Natural killer cell treated with Interleukin-12 subunit alpha and Interleukin-12 subunit beta and Interleukin-15 and Interleukin-18, amount 100 ng/mL, for 72 hours (primary cell): ENCODE measurements around the gene BHLHE41. TPM values are rescaled to one million over a fixed set of nuclear protein-coding genes. Genes with fewer than 3 reads are reported as not detected.
A peak's percentile ranks its signal among the peaks of the same experiment; 100 is the strongest.

Source experiments
- ATAC-seq, 2 donors: fragments of 150-1000 bp; cut with Tn5 transposase in 1 of 2; sonication (Bioruptor Pico), chemical (Tn5 transposase) in 1 of 2; 2 replicates each; pipeline ENCODE4 v1.10.0; 2021
- DNase-seq: peaks from one replicate; pipeline ENCODE4 v3.0.0; 2022; ENCODE audit warnings: low spot score
- H3K27ac Mint-ChIP-seq, 2 donors: 1 replicate in 1 of 2; 2 replicates in 1 of 2; pipeline ENCODE4 v1.8.0; 2022; ENCODE audit warnings: mixed read lengths in 2 of 2, mild to moderate bottlenecking in 1 of 2, moderate library complexity in 1 of 2
- H3K27me3 Mint-ChIP-seq, 2 donors: 1 replicate in 1 of 2; 2 replicates in 1 of 2; pipeline ENCODE4 v1.8.0; 2022; ENCODE audit warnings: mixed read lengths in 2 of 2
- H3K36me3 Mint-ChIP-seq: one replicate; pipeline ENCODE4 v1.8.0; 2022; ENCODE audit warnings: mixed read lengths
- H3K4me1 Mint-ChIP-seq, 2 donors: 1 replicate in 1 of 2; 2 replicates in 1 of 2; pipeline ENCODE4 v1.8.0; 2022; ENCODE audit warnings: low read depth in 2 of 2, mixed read lengths in 2 of 2, mild to moderate bottlenecking in 1 of 2
- H3K4me3 Mint-ChIP-seq: one replicate; pipeline ENCODE4 v1.8.0; 2022; ENCODE audit warnings: mixed read lengths
- H3K9me3 Mint-ChIP-seq: 2 replicates; pipeline ENCODE4 v1.8.0; 2022; ENCODE audit warnings: mixed read lengths
- total RNA-seq, 2 donors: library from RNA; stranded (reverse); gene quantifications; one replicate each; pipeline ENCODE4 v1.2.3, GENCODE V29; 2022

The BHLHE41 gene
- total RNA-seq = not detected

DNA sequence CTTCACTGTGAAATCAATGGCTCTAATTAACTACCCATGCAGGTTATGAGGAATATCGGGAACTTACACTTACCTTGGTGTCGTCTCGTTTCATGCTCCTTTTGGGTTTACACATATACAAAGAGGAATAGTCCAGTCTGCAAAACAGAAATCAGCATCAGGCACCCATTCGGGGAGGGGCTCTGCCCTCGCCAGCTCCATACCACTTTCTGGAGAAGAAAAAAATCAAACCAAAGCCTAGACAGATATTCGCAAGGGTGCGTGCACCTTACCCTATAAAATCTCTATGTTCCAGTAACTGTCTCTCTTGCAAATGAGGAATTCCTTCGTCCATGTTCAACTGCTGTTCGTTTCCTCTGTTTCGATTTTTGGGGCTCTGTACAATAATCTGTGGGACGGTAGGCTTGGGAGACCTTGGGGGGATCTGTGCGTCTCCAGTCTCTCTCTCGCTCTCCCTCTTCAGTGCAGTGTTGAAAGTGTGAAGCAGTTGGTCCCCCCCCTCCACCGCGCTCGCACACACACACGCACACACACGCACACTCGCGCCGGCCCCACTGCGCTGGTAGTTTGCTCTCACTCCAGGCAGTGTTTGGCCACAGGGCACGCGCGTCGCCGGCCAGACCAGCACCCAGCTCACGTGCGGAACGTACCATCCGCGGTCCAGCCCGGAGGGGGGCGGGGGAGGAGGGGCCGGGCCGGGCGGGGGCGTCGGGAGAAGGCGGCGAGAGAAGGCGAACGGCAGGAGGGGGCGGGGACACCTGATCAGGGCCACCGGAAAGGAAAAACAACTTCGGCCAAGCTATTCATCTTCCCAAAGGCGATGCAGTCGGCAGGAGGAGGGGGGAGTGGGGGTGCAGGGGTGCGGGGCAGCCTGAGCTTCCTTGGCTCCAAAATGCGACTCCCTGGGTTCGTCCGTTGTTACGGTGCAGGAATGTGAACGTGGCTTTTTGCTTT lies at the start of gene BHLHE41:
Gene BHLHE41 (minus strand): TSS at position 592 of the 954 bp plus-strand sequence. CDS start 258 bp downstream, at position 334.
- Mint-ChIP-seq H3K4me1 (peaks cover 24 to 29% of the 10 kb centered on the region in 2 donors), H3K4me3 (peak within 1 kb of the TSS; percentile 83), H3K27me3 (peaks cover 58 to 73% of the 10 kb centered on the region in 2 donors), H3K27ac (no peak within 1 kb of the TSS), H3K36me3 (no peaks in the 10 kb centered on the region), H3K9me3 (no peaks in the 10 kb centered on the region)
- DNase-seq (no peak), ATAC-seq (peak in 1 of 2 donors; percentile 10)

DNA sequence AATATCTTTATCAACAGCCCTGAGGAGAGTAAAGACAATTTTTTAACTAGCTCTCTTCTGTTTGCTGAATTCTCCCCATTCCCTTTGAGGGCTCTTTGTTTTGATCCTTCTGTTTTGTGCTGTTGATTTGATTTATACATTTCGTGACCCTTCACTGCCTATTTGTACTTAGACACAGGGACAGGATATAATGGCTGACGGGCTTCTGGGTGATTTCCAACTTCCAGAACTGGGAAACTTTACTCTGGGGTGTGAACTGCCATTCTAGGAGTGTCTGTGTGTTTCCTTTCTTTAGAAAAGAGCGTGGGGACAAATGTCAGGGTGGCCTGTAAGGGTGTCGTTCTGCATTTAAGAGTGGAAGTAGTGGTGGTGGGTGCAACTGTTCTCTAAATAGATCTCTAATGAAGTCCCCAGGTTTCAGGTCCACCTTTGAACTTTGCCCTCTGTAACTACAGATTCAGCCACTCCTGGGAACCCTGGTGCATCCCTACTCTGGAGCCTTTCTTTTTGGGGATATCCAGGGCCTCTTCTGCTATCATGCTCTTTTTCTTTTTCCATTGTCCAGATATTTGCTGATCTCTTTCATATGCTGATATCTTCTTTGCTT lies 48.2 kb upstream of the BHLHE41 start:
- Mint-ChIP-seq H3K4me1 (no peaks in the 10 kb centered on the region), H3K9me3 (no peaks in the 10 kb centered on the region), H3K27me3 (peaks cover 14 to 35% of the 10 kb centered on the region in 2 donors), H3K36me3 (no peaks in the 10 kb centered on the region), H3K27ac (no peak overlapping the region), H3K4me3 (no peak overlapping the region)
- ATAC-seq (no peak), DNase-seq (no peak)

DNA sequence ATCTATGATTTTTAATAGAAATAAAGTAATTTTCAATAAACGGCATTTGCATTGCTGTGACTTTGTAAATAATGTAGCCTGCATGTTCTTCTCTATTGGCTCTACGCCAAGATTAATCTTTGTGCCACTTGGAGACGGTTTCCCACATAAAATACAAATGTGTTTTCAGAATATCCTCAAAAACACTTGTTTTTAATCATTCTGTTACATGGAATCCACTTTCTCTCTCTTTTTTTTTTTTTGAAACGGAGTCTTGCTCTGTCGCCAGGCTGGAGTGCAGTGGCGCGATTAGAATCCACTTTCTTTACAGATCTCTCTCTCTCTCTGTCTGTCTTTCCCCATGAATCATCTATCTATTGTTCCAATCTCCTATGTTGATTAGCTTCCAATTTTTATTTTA lies 47.7 kb upstream of the BHLHE41 start:
- Mint-ChIP-seq H3K27me3 (peaks cover 14 to 35% of the 10 kb centered on the region in 2 donors), H3K4me3 (no peak overlapping the region), H3K36me3 (no peaks in the 10 kb centered on the region), H3K4me1 (no peaks in the 10 kb centered on the region), H3K27ac (no peak overlapping the region), H3K9me3 (no peaks in the 10 kb centered on the region)
- DNase-seq = no peak
- no peak for ATAC-seq

DNA sequence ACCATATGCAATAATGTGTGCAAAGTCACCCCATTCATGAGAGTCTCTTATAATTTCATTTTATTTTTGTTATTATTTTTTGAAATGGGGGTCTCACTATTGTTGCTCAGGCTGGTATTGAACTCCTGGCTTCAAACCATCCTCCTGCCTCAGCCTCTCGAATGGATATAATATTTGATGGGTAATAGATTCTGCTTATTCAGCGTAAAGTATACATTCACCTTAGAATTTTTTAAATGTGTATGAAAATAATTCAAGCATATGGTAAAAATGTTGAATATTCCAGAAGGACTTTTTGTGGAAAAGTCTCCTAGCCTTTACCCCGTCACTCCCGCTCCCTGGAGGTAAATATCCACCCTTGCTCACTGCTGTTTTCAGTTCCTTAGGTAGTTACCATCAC lies 47.2 kb upstream of the BHLHE41 start:
- H3K36me3 Mint-ChIP-seq = no peaks in the 10 kb centered on the region
- no peak overlapping the region for H3K4me3 Mint-ChIP-seq
- peaks cover 17 to 40% of the 10 kb centered on the region in 2 donors for H3K27me3 Mint-ChIP-seq
- no peak for ATAC-seq
- H3K9me3 Mint-ChIP-seq = no peaks in the 10 kb centered on the region
- H3K4me1 Mint-ChIP-seq = no peaks in the 10 kb centered on the region
- no peak for DNase-seq
- no peak overlapping the region for H3K27ac Mint-ChIP-seq

DNA sequence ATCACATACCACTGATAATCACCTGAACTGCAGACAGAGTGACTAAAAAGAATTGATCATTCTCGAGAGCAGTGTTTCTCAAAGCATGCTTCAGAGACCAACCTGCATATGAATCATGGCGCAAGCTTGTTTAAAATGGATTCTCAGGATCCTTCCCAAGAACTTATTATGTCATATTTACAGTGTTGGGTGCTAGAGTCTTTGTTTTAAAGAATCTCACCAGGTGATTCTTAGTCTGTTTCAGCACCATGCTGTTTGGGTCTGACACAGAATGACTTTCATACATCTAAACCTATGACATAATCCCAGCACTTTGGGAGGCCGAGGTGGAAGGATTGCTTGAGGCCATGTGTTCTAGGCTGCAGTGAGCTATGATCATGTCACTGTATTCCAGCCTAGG lies 39.3 kb upstream of the BHLHE41 start:
- ATAC-seq (no peak), DNase-seq (no peak)
- Mint-ChIP-seq H3K4me3 (no peak overlapping the region), H3K9me3 (no peaks in the 10 kb centered on the region), H3K27me3 (peaks cover 19 to 49% of the 10 kb centered on the region in 2 donors), H3K27ac (no peak overlapping the region), H3K36me3 (no peaks in the 10 kb centered on the region), H3K4me1 (no peaks in the 10 kb centered on the region)

DNA sequence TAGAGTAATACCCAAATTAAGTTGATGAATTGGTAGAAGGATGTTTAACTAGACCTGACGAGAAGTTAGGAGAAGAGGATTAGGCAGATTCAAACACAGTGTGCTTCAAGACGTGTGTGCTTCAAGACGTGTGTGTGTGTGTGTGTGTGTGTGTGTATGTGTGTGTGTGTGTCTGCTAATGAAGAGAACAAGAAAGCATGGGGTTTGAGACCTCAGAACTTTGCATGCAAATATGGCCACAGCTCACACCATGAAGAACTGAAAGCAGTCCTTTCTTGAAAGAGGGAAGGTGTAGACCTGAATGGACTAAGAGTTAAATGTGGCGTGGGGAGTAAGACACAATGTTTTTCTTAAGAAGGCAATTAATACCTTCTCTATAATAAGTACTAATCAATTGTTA lies 38.1 kb upstream of the BHLHE41 start:
- H3K27ac Mint-ChIP-seq = no peak overlapping the region

DNA sequence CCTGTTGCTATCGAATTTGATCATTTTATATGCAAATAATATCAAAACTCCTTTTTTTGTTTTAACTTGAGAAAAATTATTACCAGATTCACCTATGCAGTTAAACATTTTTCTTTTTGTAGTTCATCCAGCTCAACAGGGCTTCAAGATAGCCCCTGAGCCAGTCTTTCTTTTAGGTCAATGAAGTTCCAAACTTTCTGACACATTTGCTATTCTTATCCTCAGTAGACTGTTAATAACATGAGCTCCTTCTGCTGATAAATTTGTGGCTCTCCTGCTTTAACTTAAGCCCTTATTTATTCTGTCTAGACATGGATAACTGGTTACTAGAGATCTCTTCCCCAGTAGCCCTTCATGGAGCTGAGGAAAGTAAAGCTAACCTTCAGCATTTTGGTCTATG lies 37.3 kb upstream of the BHLHE41 start:
- Mint-ChIP-seq H3K27ac (no peak overlapping the region), H3K4me3 (no peak overlapping the region), H3K36me3 (no peaks in the 10 kb centered on the region), H3K27me3 (peaks cover 18 to 49% of the 10 kb centered on the region in 2 donors), H3K4me1 (no peaks in the 10 kb centered on the region), H3K9me3 (no peaks in the 10 kb centered on the region)
- DNase-seq (no peak), ATAC-seq (no peak)

More for the DNA sequence above, 38.1 kb upstream of the BHLHE41 start:
- Mint-ChIP-seq H3K4me1 (no peaks in the 10 kb centered on the region), H3K36me3 (no peaks in the 10 kb centered on the region), H3K4me3 (no peak overlapping the region), H3K27me3 (peaks cover 19 to 56% of the 10 kb centered on the region in 2 donors), H3K9me3 (no peaks in the 10 kb centered on the region)
- ATAC-seq (no peak), DNase-seq (no peak)

DNA sequence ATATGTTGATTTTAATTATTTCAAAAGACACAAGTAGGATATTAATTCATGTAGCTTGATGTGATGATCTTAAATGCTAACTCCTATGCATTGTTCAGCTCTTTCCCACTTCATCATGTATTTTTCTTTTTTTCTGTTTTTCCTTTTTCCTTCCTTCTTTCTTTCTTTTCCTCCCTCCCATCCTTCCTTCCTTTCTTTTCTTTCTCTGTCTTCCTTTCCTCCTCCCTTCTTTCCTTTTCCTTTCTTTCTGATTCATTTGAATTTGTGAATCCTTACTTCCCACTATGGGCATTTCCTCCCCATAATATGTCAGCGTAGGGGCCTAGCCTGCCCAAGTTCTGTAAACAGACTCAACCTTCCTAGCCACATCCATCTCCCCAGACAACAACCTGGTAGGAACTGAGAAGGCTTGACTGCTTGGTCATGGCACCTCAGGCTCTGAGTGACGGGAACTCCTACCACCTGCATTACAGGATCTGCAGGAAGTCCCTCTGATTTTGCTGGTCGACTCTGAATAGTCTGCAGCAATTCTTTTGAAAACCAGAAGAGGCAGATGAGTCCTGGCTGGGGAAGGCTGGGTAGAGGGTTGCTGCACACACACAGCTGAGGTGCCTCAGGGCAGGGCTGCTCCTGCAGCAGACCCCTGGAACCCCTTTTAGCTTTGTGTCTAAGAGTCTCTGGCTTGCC lies 33.4 kb upstream of the BHLHE41 start:
- Mint-ChIP-seq H3K9me3 (no peaks in the 10 kb centered on the region), H3K4me3 (no peak overlapping the region), H3K36me3 (no peaks in the 10 kb centered on the region), H3K27ac (no peak overlapping the region), H3K4me1 (no peaks in the 10 kb centered on the region), H3K27me3 (peaks cover 22 to 50% of the 10 kb centered on the region in 2 donors)
- DNase-seq (no peak), ATAC-seq (peak in 1 of 2 donors; percentile 29)

DNA sequence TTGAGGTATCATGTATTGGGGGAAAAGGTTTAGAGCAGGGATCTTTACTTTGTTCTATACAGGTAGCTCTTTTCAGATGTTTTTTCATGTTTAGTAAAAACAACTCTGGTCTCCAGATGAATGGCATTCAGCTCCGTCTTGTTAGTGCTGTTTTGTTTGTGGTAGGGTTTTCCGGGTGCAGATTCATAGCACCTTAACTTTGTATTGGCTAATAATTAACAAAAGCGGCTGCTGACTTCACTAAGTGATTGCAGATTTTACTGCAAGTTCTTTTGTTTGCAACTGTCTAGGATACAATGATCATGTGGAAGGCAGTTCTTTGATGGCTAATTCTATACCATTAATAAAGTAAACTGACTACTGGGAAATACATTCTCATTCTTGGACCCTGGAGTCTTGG lies 32.2 kb upstream of the BHLHE41 start:
- DNase-seq (no peak), ATAC-seq (no peak)
- Mint-ChIP-seq H3K27me3 (peaks cover 30 to 56% of the 10 kb centered on the region in 2 donors), H3K36me3 (no peaks in the 10 kb centered on the region), H3K4me3 (no peak overlapping the region), H3K27ac (no peak overlapping the region), H3K9me3 (no peaks in the 10 kb centered on the region), H3K4me1 (no peaks in the 10 kb centered on the region)

DNA sequence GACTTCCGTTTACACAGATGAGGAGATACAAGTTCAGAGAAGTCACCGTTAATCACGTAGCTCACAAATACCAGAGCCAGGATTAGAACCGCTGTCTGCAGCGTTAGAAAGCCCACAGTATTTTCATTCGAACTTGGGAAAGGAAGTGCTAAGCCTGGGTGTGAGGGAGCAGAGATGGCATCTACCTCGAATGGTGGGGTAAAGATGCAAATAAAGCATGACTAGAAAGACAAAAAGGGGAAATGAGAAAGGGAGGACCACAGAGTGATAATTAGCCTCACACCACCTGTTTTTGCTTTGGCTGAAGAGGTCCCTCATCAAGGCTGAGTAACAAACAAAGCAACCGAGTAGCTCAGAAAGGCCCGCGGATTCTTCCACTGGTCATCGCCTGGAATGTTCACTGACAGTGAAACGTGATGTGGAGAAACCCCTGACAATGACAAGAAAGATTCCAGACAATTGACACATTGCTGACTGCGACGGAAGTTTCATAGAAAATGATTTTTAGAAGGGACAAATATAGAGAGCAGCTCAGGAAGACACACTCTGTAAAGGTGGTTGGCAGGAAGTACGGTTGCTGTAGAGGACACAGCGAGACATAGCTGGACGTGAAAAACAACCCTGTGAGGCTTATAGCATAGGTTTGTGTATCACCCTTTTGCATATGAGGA lies 31.5 kb upstream of the BHLHE41 start:
- no peaks in the 10 kb centered on the region for H3K4me1 Mint-ChIP-seq
- no peaks in the 10 kb centered on the region for H3K36me3 Mint-ChIP-seq
- no peak overlapping the region for H3K27ac Mint-ChIP-seq
- no peaks in the 10 kb centered on the region for H3K9me3 Mint-ChIP-seq
- DNase-seq = no peak
- H3K27me3 Mint-ChIP-seq = peaks cover 29 to 56% of the 10 kb centered on the region in 2 donors
- ATAC-seq = no peak
- no peak overlapping the region for H3K4me3 Mint-ChIP-seq

DNA sequence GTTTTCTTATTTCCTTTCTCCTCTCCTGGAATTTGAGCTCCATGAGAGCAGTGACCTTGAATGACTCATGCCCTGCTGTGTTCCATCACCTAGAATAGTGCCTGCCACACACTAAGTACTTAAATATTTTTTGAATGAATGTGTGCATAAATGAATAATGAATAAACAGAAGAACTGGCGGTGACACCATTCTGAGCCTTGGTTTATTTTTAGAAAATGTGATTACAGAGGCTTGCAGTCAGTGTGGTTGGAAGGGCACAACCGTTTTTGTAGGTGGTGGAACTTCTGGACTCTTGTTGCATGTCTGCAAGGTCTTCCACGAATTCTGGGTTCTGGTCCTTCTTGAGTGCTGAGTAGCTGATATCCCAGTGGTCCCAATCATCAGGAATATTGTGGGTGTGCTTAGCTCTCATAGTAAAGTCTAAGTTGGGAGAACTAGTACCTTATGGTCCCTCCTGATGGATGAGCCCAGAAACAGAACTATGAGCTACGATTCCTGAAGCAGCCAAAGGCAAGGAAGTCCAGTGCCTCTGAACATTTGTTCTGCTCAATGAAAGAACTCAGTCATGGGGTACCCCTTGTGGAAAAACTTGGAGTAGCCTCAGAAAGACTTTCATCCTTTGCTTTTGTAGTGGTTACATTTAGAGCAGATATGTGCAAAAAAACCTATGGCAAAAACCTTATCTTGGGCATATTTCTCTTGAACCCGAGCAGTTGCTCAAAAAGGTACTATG lies 28.8 kb upstream of the BHLHE41 start:
- Mint-ChIP-seq H3K27me3 (peaks cover 20 to 50% of the 10 kb centered on the region in 2 donors), H3K36me3 (no peaks in the 10 kb centered on the region), H3K27ac (no peak overlapping the region), H3K9me3 (no peaks in the 10 kb centered on the region), H3K4me3 (no peak overlapping the region), H3K4me1 (no peaks in the 10 kb centered on the region)
- no peak for ATAC-seq
- DNase-seq = no peak

DNA sequence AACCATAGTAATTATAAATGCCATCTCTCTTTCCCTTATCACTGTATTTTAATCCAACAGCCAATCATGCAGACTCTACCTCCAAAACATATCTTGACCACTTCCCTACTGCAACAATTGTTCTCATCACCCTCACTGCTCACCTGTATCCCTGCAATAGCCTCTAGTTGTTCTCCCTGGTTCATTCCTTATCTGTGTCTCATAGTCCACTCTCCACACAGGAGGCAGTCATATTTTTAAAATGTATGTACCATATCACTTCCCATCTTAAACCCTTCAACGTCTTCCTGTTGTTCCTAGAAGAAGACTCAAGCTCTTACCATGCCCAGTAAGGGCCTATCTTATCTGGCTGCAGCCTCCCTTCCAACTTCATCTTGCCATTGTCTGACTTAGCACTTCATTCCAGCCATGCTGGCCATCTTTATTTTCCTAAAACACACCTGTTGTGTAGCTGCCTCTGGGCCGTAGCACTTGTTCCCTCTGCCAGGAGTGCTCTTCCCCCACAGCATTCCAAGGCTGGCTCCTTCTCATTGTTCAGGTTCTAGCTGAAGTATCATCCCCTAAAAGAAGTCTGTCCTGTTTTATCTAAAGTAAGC lies 27.8 kb upstream of the BHLHE41 start:
- peaks cover 23 to 49% of the 10 kb centered on the region in 2 donors for H3K27me3 Mint-ChIP-seq
- H3K4me3 Mint-ChIP-seq = no peak overlapping the region

More for the DNA sequence above, 27.8 kb upstream of the BHLHE41 start:
- no peak for ATAC-seq
- Mint-ChIP-seq H3K27ac (no peak overlapping the region), H3K4me1 (no peaks in the 10 kb centered on the region), H3K36me3 (no peaks in the 10 kb centered on the region), H3K9me3 (no peaks in the 10 kb centered on the region)
- no peak for DNase-seq
